ENCODE results near the gene TMEM53.

GRCh38 chr1:44651069-44651468 lies 23.2 kb downstream of the TMEM53 start:
- TF ChIP-seq FOXM1 (IDR thresholded peaks at IDR 0.05; ENCODE audit: borderline replicate concordance) (no peak), SP1 (IDR thresholded peaks at IDR 0.05) (no peak), L3MBTL2 (conservative IDR thresholded peaks at IDR 0.05) (no peak), FOXK2 (IDR thresholded peaks at IDR 0.05) (no peak), PKNOX1 (IDR thresholded peaks at IDR 0.05) (no peak), FOXA1 (IDR thresholded peaks at IDR 0.05) (no peak), SUZ12 (IDR thresholded peaks at IDR 0.05) (no peak), ZNF384 (IDR thresholded peaks at IDR 0.05) (no peak), BHLHE40 (IDR thresholded peaks at IDR 0.05; ENCODE audit: borderline replicate concordance) (no peak), TARDBP (IDR thresholded peaks at IDR 0.05) (no peak), ELF4 (IDR thresholded peaks at IDR 0.05) (no peak), LEF1 (IDR thresholded peaks at IDR 0.05; ENCODE audit: borderline replicate concordance) (no peak), ARNT (IDR thresholded peaks at IDR 0.05) (no peak), NFRKB (IDR thresholded peaks at IDR 0.05) (no peak)
